MM.1S (cell line): ENCODE measurements around the gene ARMCX1.
"Not testable (repeated sequence)": the region's sequence is repeated elsewhere in the genome, so short reads cannot be mapped to it uniquely, and the experiment has no call there.

Experiments used
- DNase-seq: peaks from one replicate; pipeline ENCODE4 v3.0.0-alpha.2; 2015
- H2AFZ ChIP-seq: fragments of 300-600 bp; sonication (generic); 2 replicates; pipeline ENCODE4 v1.6.0; 2016; ENCODE audit warnings: antibody characterized with exemption, low read length
- H3F3A ChIP-seq: fragments of 300-600 bp; sonication (generic); 2 replicates; pipeline ENCODE4 v1.6.1; 2016; ENCODE audit warnings: mild to moderate bottlenecking, antibody characterized with exemption, low read length, moderate library complexity, mixed read lengths; ENCODE audit not compliant: insufficient read depth
- H3K27ac ChIP-seq: fragments of 300-600 bp; sonication (generic); 2 replicates; pipeline ENCODE4 v1.5.1; 2016; ENCODE audit warnings: mild to moderate bottlenecking, low read length
- H3K27me3 ChIP-seq: fragments of 300-600 bp; sonication (generic); replicated peaks from 2 replicates; pipeline ENCODE4 v1.6.0; 2016; ENCODE audit warnings: low read length; ENCODE audit not compliant: insufficient read depth
- H3K36me3 ChIP-seq: fragments of 300-600 bp; sonication (generic); replicated peaks from 2 replicates; pipeline ENCODE4 v1.6.1; 2016; ENCODE audit warnings: mild to moderate bottlenecking, low read length, mixed read lengths; ENCODE audit not compliant: insufficient read depth
- H3K4me1 ChIP-seq: fragments of 300-600 bp; sonication (generic); 2 replicates; pipeline ENCODE4 v1.6.1; 2016; ENCODE audit warnings: low read length, mixed read lengths
- H3K4me2 ChIP-seq: fragments of 300-600 bp; sonication (generic); 2 replicates; pipeline ENCODE4 v1.6.0; 2016; ENCODE audit warnings: low read depth, low read length
- H3K4me3 ChIP-seq: fragments of 300-600 bp; sonication (generic); 2 replicates; pipeline ENCODE4 v1.5.1; 2016; ENCODE audit warnings: low read length, mixed read lengths
- H3K79me2 ChIP-seq: fragments of 300-600 bp; sonication (generic); 2 replicates; pipeline ENCODE4 v1.6.1; 2016; ENCODE audit warnings: mixed run types, low read length, mixed read lengths
- H3K9ac ChIP-seq: fragments of 300-600 bp; sonication (generic); 2 replicates; pipeline ENCODE4 v1.6.1; 2016; ENCODE audit warnings: low read length, mixed read lengths
- H3K9me2 ChIP-seq: fragments of 300-600 bp; sonication (generic); replicated peaks from 2 replicates; pipeline ENCODE4 v1.6.1; 2016; ENCODE audit warnings: mild to moderate bottlenecking, low read length, mixed read lengths; ENCODE audit not compliant: insufficient read depth
- H3K9me3 ChIP-seq: fragments of 300-600 bp; sonication (generic); replicated peaks from 2 replicates; pipeline ENCODE4 v1.6.1; 2016; ENCODE audit warnings: mild to moderate bottlenecking, low read length, mixed read lengths; ENCODE audit not compliant: insufficient read depth
- H4K20me1 ChIP-seq: fragments of 300-600 bp; sonication (generic); 2 replicates; pipeline ENCODE4 v1.6.1; 2016; ENCODE audit warnings: mild to moderate bottlenecking, low read length, moderate library complexity, mixed read lengths; ENCODE audit not compliant: insufficient read depth
- CTCF ChIP-seq: fragments of 300-600 bp; sonication (generic); IDR thresholded peaks from 2 replicates; pipeline ENCODE4 v1.5.1; 2016; ENCODE audit warnings: antibody characterized with exemption, low read length, mixed read lengths
- EZH2 ChIP-seq: fragments of 300-600 bp; sonication (generic); optimal IDR thresholded peaks from 2 replicates; pipeline ENCODE3; 2017; ENCODE audit warnings: low read depth, mild to moderate bottlenecking, antibody characterized with exemption, low read length, mixed read lengths
- EZH2phosphoT487 ChIP-seq: fragments of 300-600 bp; sonication (generic); IDR thresholded peaks from 2 replicates; pipeline ENCODE4 v1.6.1; 2018; ENCODE audit warnings: antibody characterized with exemption, low read length

Gene ARMCX1

GRCh38 chrX:101552714-101553113, 2.4 kb downstream of the ARMCX1 start:
- no peak overlapping the region for H3K4me3 ChIP-seq
- H3F3A ChIP-seq = no peaks in the 10 kb centered on the region
- H3K27me3 ChIP-seq = no peaks in the 10 kb centered on the region

GRCh38 chrX:101564651-101565050, 14.3 kb downstream of the ARMCX1 start:
- no peak overlapping the region for H2AFZ ChIP-seq
- H3K36me3 ChIP-seq = no peaks in the 10 kb centered on the region
- H3K4me2 ChIP-seq = no peak overlapping the region
- H3K9me3 ChIP-seq = no peaks in the 10 kb centered on the region
- H3K4me3 ChIP-seq = no peak overlapping the region
- H3K79me2 ChIP-seq = no peaks in the 10 kb centered on the region
- H3K9me2 ChIP-seq = no peaks in the 10 kb centered on the region
- no peaks in the 10 kb centered on the region for H4K20me1 ChIP-seq
- TF ChIP-seq CTCF (no peak), EZH2phosphoT487 (no peak), EZH2 (no peak)
- DNase-seq = no peak
- no peaks in the 10 kb centered on the region for H3F3A ChIP-seq
- no peaks in the 10 kb centered on the region for H3K4me1 ChIP-seq
- no peaks in the 10 kb centered on the region for H3K27me3 ChIP-seq
- H3K27ac ChIP-seq = no peak overlapping the region
- no peak overlapping the region for H3K9ac ChIP-seq

More at GRCh38 chrX:101552714-101553113, 2.4 kb downstream of the ARMCX1 start:
- no peak for DNase-seq
- H2AFZ ChIP-seq = no peak overlapping the region
- no peak overlapping the region for H3K4me2 ChIP-seq
- H3K4me1 ChIP-seq = no peaks in the 10 kb centered on the region
- no peak for TF ChIP-seq CTCF
- TF ChIP-seq EZH2phosphoT487 = no peak
- TF ChIP-seq EZH2 = no peak
- H3K9ac ChIP-seq = no peak overlapping the region
- H3K9me3 ChIP-seq = no peaks in the 10 kb centered on the region
- H3K79me2 ChIP-seq = no peaks in the 10 kb centered on the region
- H3K9me2 ChIP-seq = no peaks in the 10 kb centered on the region
- H4K20me1 ChIP-seq = no peaks in the 10 kb centered on the region
- no peak overlapping the region for H3K27ac ChIP-seq
- H3K36me3 ChIP-seq = no peaks in the 10 kb centered on the region

GRCh38 chrX:101595739-101596419, 45.5 kb downstream of the ARMCX1 start:
- H2AFZ ChIP-seq = peak overlapping the region; percentile 48; the same call in 1 of the 2 replicates
- no peak for TF ChIP-seq EZH2
- peak; percentile 57 for TF ChIP-seq CTCF

GRCh38 chrX:101599592-101599991, 49.2 kb downstream of the ARMCX1 start:
- not testable (repeated sequence) for H3K9me2 ChIP-seq, DNase-seq, H3K9me3 ChIP-seq, H3F3A ChIP-seq, H3K36me3 ChIP-seq, H3K9ac ChIP-seq, H4K20me1 ChIP-seq, H3K4me1 ChIP-seq, H3K4me3 ChIP-seq, H3K27ac ChIP-seq, H3K4me2 ChIP-seq, H3K27me3 ChIP-seq, H2AFZ ChIP-seq, H3K79me2 ChIP-seq

More at GRCh38 chrX:101595739-101596419, 45.5 kb downstream of the ARMCX1 start:
- Histone ChIP-seq H3K27ac (no peak overlapping the region), H3K4me1 (no peaks in the 10 kb centered on the region), H4K20me1 (no peaks in the 10 kb centered on the region), H3K9me3 (no peaks in the 10 kb centered on the region), H3K9me2 (no peaks in the 10 kb centered on the region), H3K27me3 (no peaks in the 10 kb centered on the region), H3K9ac (no peak overlapping the region), H3K36me3 (no peaks in the 10 kb centered on the region), H3K79me2 (no peaks in the 10 kb centered on the region), H3F3A (no peaks in the 10 kb centered on the region), H3K4me2 (no peak overlapping the region), H3K4me3 (no peak overlapping the region)
- DNase-seq = peak; percentile 50
